H1 (cell line): Measurements from ENCODE around the gene SLX4IP. TPM values are rescaled to one million over a fixed set of nuclear protein-coding genes. Genes with fewer than 3 reads are reported as not detected.
A peak's percentile ranks its signal among the peaks of the same experiment; 100 is the strongest.

Experiments
- CTCF ChIA-PET: fragments of 300-600 bp; sonication (Branson Sonifier 250); formaldehyde crosslinking; loops from one replicate; lab custom pipeline; 2021; ENCODE audit not compliant: partially characterized antibody; lab: Charles Lee
- POLR2A ChIA-PET: fragments of 300-600 bp; sonication (Branson Sonifier 250); formaldehyde crosslinking; loops from one replicate; lab custom pipeline; 2021; ENCODE audit warnings: inconsistent platforms; ENCODE audit not compliant: partially characterized antibody; lab: Charles Lee
- DNase-seq, 2 experiments: peaks; one replicate each; pipeline versions ENCODE4 v3.0.0 to v3.0.0-alpha.2; 2010 to 2022; ENCODE audit warnings: low spot score in 2 of 2, low read depth in 1 of 2, mixed read lengths in 1 of 2
- FAIRE-seq: peaks from 2 replicates; lab custom pipeline; 2011; peaks lifted over from hg19 to GRCh38; lab: Jason Lieb, UNC
- H2AFZ ChIP-seq: 2 replicates; pipeline ENCODE4 v1.8.1; 2012; ENCODE audit warnings: low read length, inconsistent platforms
- H2AK5ac ChIP-seq: 2 replicates; pipeline ENCODE4 v1.6.1; 2013; ENCODE audit warnings: low read depth, low read length
- H2BK120ac ChIP-seq: replicated peaks from 2 replicates; pipeline ENCODE3; 2013; ENCODE audit warnings: low read depth, low read length, inconsistent platforms
- H2BK12ac ChIP-seq: 2 replicates; pipeline ENCODE4 v1.6.1; 2013; ENCODE audit warnings: low read depth, low read length
- H2BK15ac ChIP-seq: 2 replicates; pipeline ENCODE4 v1.6.1; 2013; ENCODE audit warnings: low read length
- H2BK20ac ChIP-seq: 2 replicates; pipeline ENCODE4 v1.6.1; 2013; ENCODE audit warnings: low read length
- H2BK5ac ChIP-seq: 2 replicates; pipeline ENCODE4 v1.6.1; 2013; ENCODE audit warnings: low read depth, low read length
- H3K14ac ChIP-seq: 2 replicates; pipeline ENCODE4 v1.6.1; 2013; ENCODE audit warnings: inconsistent platforms; ENCODE audit not compliant: insufficient read length
- H3K18ac ChIP-seq: 2 replicates; pipeline ENCODE4 v1.6.1; 2013; ENCODE audit warnings: low read length; ENCODE audit errors: extremely low read depth
- H3K23ac ChIP-seq: 2 replicates; pipeline ENCODE4 v1.6.1; 2013; ENCODE audit warnings: inconsistent platforms; ENCODE audit not compliant: insufficient read length
- H3K23me2 ChIP-seq: 2 replicates; pipeline ENCODE4 v1.6.1; 2013; ENCODE audit warnings: low read depth, low read length
- H3K27ac ChIP-seq: 2 replicates; pipeline ENCODE4 v1.6.1; 2011; ENCODE audit warnings: low read depth, low read length, inconsistent platforms
- H3K27me3 ChIP-seq, 4 experiments: replicated peaks in 1 of 4; 1 replicate in 1 of 4; 2 replicates in 3 of 4; pipeline versions ENCODE4 v1.6.1 to v1.8.1; 2011 to 2013; ENCODE audit warnings: low read length in 3 of 4, mild to moderate bottlenecking in 3 of 4, inconsistent platforms in 2 of 4, mixed read lengths in 2 of 4, moderate library complexity in 1 of 4; ENCODE audit not compliant: control insufficient read depth in 3 of 4, insufficient read depth in 3 of 4; ENCODE audit errors: extremely low read depth in 1 of 4
- H3K36me3 ChIP-seq, 4 experiments: 2 replicates each; pipeline versions ENCODE4 v1.6.1 to v1.8.1; 2011 to 2013; ENCODE audit warnings: mild to moderate bottlenecking in 4 of 4, low read length in 3 of 4, moderate library complexity in 2 of 4, control low read depth in 1 of 4, inconsistent platforms in 1 of 4; ENCODE audit not compliant: insufficient read depth in 4 of 4, control insufficient read depth in 2 of 4
- H3K4ac ChIP-seq: replicated peaks from 2 replicates; pipeline ENCODE3; 2013; ENCODE audit warnings: low read length, low read depth, mixed read lengths, inconsistent platforms; ENCODE audit not compliant: insufficient read length
- H3K4me1 ChIP-seq, 4 experiments: replicated peaks in 1 of 4; 1 replicate in 1 of 4; 2 replicates in 3 of 4; pipeline versions ENCODE4 v1.6.1 to v1.8.1; 2011 to 2013; ENCODE audit warnings: low read length in 3 of 4, inconsistent platforms in 2 of 4, mixed read lengths in 1 of 4; ENCODE audit not compliant: insufficient read depth in 4 of 4, control insufficient read depth in 3 of 4
- H3K4me2 ChIP-seq, 2 experiments: 2 replicates each; pipeline versions ENCODE4 v1.6.1 to v1.8.1; 2011 to 2013; ENCODE audit warnings: low read depth in 2 of 2, low read length in 2 of 2, control low read depth in 1 of 2, inconsistent platforms in 1 of 2, mild to moderate bottlenecking in 1 of 2; ENCODE audit not compliant: insufficient read depth in 1 of 2
- H3K4me3 ChIP-seq, 4 experiments: fragments of 200-600, 300-600 bp in 1 of 4; sonication (generic), shearing (Covaris generic), sonication (Bioruptor Twin) in 1 of 4; 2 replicates each; pipeline versions ENCODE4 v1.5.1 to v1.8.1; 2011 to 2016; ENCODE audit warnings: low read length in 4 of 4, low read depth in 3 of 4, control low read depth in 2 of 4, inconsistent platforms in 2 of 4, mild to moderate bottlenecking in 2 of 4, mixed read lengths in 1 of 4, moderate library complexity in 1 of 4; ENCODE audit not compliant: insufficient read depth in 2 of 4; ENCODE audit errors: extremely low read depth in 1 of 4
- H3K56ac ChIP-seq: replicated peaks from 2 replicates; pipeline ENCODE3; 2013; ENCODE audit warnings: low read depth, mild to moderate bottlenecking, mixed read lengths, low read length, inconsistent platforms; ENCODE audit not compliant: insufficient read length
- H3K79me1 ChIP-seq: 2 replicates; pipeline ENCODE4 v1.6.1; 2013; ENCODE audit warnings: low read depth, low read length, control low read depth
- H3K79me2 ChIP-seq, 2 experiments: 2 replicates each; pipeline versions ENCODE4 v1.6.1 to v1.8.1; 2012 to 2013; ENCODE audit warnings: low read length in 2 of 2, mild to moderate bottlenecking in 2 of 2, inconsistent platforms in 1 of 2; ENCODE audit not compliant: insufficient read depth in 2 of 2, control insufficient read depth in 1 of 2
- H3K9ac ChIP-seq, 4 experiments: replicated peaks in 1 of 4; 1 replicate in 1 of 4; 2 replicates in 3 of 4; pipeline versions ENCODE4 v1.6.1 to v1.8.1; 2011 to 2013; ENCODE audit warnings: low read depth in 3 of 4, low read length in 3 of 4, control low read depth in 2 of 4, mild to moderate bottlenecking in 2 of 4, moderate library complexity in 2 of 4, inconsistent platforms in 1 of 4; ENCODE audit errors: extremely low read depth in 1 of 4
- H3K9me3 ChIP-seq, 2 experiments: 2 replicates each; pipeline versions ENCODE4 v1.6.1 to v1.8.1; 2012 to 2013; ENCODE audit warnings: mild to moderate bottlenecking in 2 of 2, moderate library complexity in 2 of 2, control low read depth in 1 of 2, inconsistent platforms in 1 of 2, low read depth in 1 of 2, low read length in 1 of 2, mixed read lengths in 1 of 2; ENCODE audit not compliant: insufficient read depth in 2 of 2
- H4K20me1 ChIP-seq, 2 experiments: replicated peaks in 1 of 2; 2 replicates each; pipeline versions ENCODE3 to v1.8.1; 2011 to 2013; ENCODE audit warnings: inconsistent platforms in 2 of 2, low read length in 2 of 2, mild to moderate bottlenecking in 1 of 2; ENCODE audit not compliant: insufficient read depth in 2 of 2, control insufficient read depth in 1 of 2
- H4K5ac ChIP-seq: 2 replicates; pipeline ENCODE4 v1.6.1; 2013; ENCODE audit warnings: low read length, low read depth, mixed read lengths, inconsistent platforms; ENCODE audit not compliant: insufficient read length
- H4K8ac ChIP-seq: 2 replicates; pipeline ENCODE4 v1.8.0; 2013; ENCODE audit warnings: mild to moderate bottlenecking, moderate library complexity, low read length, inconsistent platforms; ENCODE audit not compliant: insufficient read depth; ENCODE audit errors: extremely low read depth
- H4K91ac ChIP-seq: replicated peaks from 2 replicates; pipeline ENCODE3; 2013; ENCODE audit warnings: low read length, mixed read lengths, inconsistent platforms; ENCODE audit not compliant: insufficient read length
- BACH1 ChIP-seq: IDR thresholded peaks from 2 replicates; pipeline ENCODE4 v1.6.1; 2012; ENCODE audit warnings: low read length, improper control_type of control experiment
- POLR2A ChIP-seq, 2 experiments: IDR thresholded peaks; 1 replicate in 1 of 2; 2 replicates in 1 of 2; pipeline ENCODE4 v1.6.1; 2011; ENCODE audit warnings: low read depth in 2 of 2, low read length in 2 of 2, mild to moderate bottlenecking in 2 of 2; ENCODE audit errors: control extremely low read depth in 1 of 2
- SP2 ChIP-seq: IDR thresholded peaks from 2 replicates; pipeline ENCODE4 v1.6.1; 2012; ENCODE audit warnings: mild to moderate bottlenecking, low read length, inconsistent platforms
- WGBS, 2 experiments: shearing (Covaris generic) in 1 of 2; methylation state at CpG; one replicate each; pipeline versions ENCODE4 v1.1.6 to v1.1.7; 2013 to 2015; ENCODE audit warnings: low lambda C conversion rate in 2 of 2, mixed read lengths in 2 of 2, inconsistent platforms in 1 of 2, low coverage in 1 of 2, missing lambda C conversion rate in 1 of 2; ENCODE audit not compliant: insufficient replicate concordance in 2 of 2, insufficient coverage in 1 of 2, insufficient read length in 1 of 2; ENCODE audit errors: extremely low coverage in 1 of 2, missing lambda C conversion rate in 1 of 2; 5-methylcytosine and 5-hydroxymethylcytosine counted together
- polyA plus RNA-seq, 7 experiments: library from polyadenylated mRNA; depleted of rRNA in 3 of 7; stranded (reverse) in 5 of 7; unstranded in 2 of 7; fragments of >200 nt in 5 of 7; fragments of 200-250 nt in 2 of 7; gene quantifications; 1 replicate in 5 of 7; 2 replicates in 1 of 7; 4 replicates in 1 of 7; pipeline versions ENCODE4 v1.2.1 to v1.2.3, GENCODE V29; 2011 to 2013; ENCODE audit warnings: missing spikeins in 2 of 7, mixed read lengths in 2 of 7
- total RNA-seq: library from RNA; stranded (reverse); fragmentation: NEBNext Ultra II Directional; extraction: Animal tissue kit (Norgen Biotek cat#: 25700); gene quantifications from 2 replicates; pipeline ENCODE4 v1.2.1, GENCODE V29; 2021

The SLX4IP gene
- total and polyA plus RNA-seq, 2 of the 8 experiments (the other 6 are each of a cell fraction or from before 2014, with no cell fraction given), result 2.4 to 8.7 TPM

DNA sequence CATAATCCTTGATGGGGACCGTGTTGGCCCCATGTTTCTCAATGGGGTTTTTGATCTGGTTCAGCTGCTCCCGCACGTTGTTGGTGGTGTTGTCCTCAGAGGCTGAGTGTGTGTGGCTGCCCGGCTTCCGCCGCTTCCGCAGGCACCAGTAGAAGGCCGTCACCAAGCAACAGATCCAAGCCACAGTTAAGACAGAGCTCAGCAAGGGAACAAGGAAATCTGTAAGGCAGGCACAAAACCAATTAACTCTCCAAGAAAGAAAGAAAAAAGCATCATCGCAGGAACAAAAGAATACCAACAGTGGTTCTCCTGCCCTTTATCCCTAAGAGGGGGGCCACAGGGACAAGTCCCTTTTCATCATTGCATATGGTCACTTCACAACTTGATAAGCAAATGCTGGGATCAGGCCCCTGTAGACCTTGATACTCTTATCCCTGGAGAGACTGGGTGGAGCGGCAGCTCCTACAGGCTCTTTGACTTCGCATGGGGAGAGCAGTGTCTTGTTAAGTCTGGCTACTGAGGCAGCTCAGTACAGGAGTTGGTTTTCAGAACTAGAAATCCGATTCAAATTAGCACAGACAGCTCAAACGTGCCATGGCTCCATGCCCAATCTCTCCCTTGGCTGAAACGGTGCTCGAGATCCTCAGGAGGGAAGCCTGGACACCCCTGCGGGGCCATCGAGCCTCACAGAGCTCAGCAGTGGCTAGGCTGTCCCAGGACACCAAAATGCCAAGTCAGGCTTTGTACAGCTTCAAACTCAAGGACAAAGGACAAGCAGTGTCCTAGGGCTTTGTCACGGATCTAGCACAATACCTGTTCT lies 204.8 kb downstream of the SLX4IP start:
- DNase-seq, result no peak
- Histone ChIP-seq H2BK12ac (no peak overlapping the region), H3K56ac (no peak overlapping the region), H3K4me1 (peaks cover 9 to 20% (median 11%) of the 10 kb centered on the region in 4 experiments), H2BK5ac (no peak overlapping the region), H3K27me3 (no peaks in the 10 kb centered on the region; a peak in 1 of 7 replicates), H3K79me1 (peaks cover 3% of the 10 kb centered on the region), H4K91ac (no peak overlapping the region), H3K79me2 (no peaks in the 10 kb centered on the region), H4K5ac (no peak overlapping the region), H3K4ac (no peak overlapping the region), H4K8ac (no peak overlapping the region; the same call in 1 of the 2 replicates), H3K18ac (0 out of 2 replicates have a peak overlapping the region, but pooled peaks have one; percentile 6), H2BK120ac (no peak overlapping the region), H3K4me3 (no peak overlapping the region), H3K9me3 (no peaks in the 10 kb centered on the region), H3K23ac (no peak overlapping the region), H3K4me2 (no peak overlapping the region), H3K23me2 (no peaks in the 10 kb centered on the region; the same call in 1 of the 2 replicates), H3K9ac (no peak overlapping the region), H2BK15ac (no peak overlapping the region), H2BK20ac (no peak overlapping the region), H2AFZ (no peak overlapping the region), H3K14ac (no peak overlapping the region), H3K36me3 (peaks cover 26 to 68% (median 57%) of the 10 kb centered on the region in 4 experiments), H4K20me1 (peaks cover 1 to 7% of the 10 kb centered on the region in 2 experiments), H3K27ac (no peak overlapping the region), H2AK5ac (no peak overlapping the region)
- WGBS, 2 experiments, result 93% methylated on average over 18 of the region's 18 CpGs; no CpG with 5 or more reads in 1 of the 2 experiments
- CTCF ChIA-PET, result interaction anchor here (0.7 to 8.4 kb wide), 13 partner anchors 8 to 634 kb away, joined by 3 to 55 read pairs (median 4); partner anchors contain the start of gene JAG1
- FAIRE-seq, result no peak
- TF ChIP-seq BACH1 (no peak), POLR2A (IDR thresholded peaks at IDR 0.05; ENCODE audit: control extremely low read depth in 1 of 2, low read depth in 2 of 2, low read length in 2 of 2) (0 out of 3 replicates have a peak, but pooled peaks of 1 of the 2 experiments have one; percentile 23), SP2 (no peak)
- POLR2A ChIA-PET, result interaction anchor here (1.0 to 1.8 kb wide), 4 partner anchors 8 to 31 kb away, joined by 3 to 7 read pairs (median 4); no protein-coding TSS in a partner anchor
